ENCODE results near the gene KCNC1. TPM values are rescaled to one million over a fixed set of nuclear protein-coding genes. Genes with fewer than 3 reads are reported as not detected.

Gene KCNC1
- total and polyA plus RNA-seq, 7 donors, result 0.36 to 1.9 (median 0.48) TPM; not detected in 3

- no peaks in the 10 kb centered on the region for H3K9me3 ChIP-seq
- H3K27me3 ChIP-seq, result no peaks in the 10 kb centered on the region
- no peak overlapping the region for H3K4me3 ChIP-seq
- 92 to 95% methylated on average over 6 of the region's 6 CpGs for WGBS, 2 donors
- intact Hi-C loops (cut with DNase I), result no loop called here
- H3K27ac ChIP-seq, result no peak overlapping the region
- peak; percentile 41 for DNase-seq
- no peaks in the 10 kb centered on the region for H3K4me1 ChIP-seq
- TF ChIP-seq CTCF (IDR thresholded peaks at IDR 0.05) (no peak), POLR2A (IDR thresholded peaks at IDR 0.05) (no peak), POLR2AphosphoS5 (IDR thresholded peaks at IDR 0.05) (no peak), EP300 (IDR thresholded peaks at IDR 0.05) (no peak)
- no peaks in the 10 kb centered on the region for H3K36me3 ChIP-seq
Measured at GRCh38 chr11:17773674-17774073, 39.1 kb downstream of the KCNC1 start.

DNA sequence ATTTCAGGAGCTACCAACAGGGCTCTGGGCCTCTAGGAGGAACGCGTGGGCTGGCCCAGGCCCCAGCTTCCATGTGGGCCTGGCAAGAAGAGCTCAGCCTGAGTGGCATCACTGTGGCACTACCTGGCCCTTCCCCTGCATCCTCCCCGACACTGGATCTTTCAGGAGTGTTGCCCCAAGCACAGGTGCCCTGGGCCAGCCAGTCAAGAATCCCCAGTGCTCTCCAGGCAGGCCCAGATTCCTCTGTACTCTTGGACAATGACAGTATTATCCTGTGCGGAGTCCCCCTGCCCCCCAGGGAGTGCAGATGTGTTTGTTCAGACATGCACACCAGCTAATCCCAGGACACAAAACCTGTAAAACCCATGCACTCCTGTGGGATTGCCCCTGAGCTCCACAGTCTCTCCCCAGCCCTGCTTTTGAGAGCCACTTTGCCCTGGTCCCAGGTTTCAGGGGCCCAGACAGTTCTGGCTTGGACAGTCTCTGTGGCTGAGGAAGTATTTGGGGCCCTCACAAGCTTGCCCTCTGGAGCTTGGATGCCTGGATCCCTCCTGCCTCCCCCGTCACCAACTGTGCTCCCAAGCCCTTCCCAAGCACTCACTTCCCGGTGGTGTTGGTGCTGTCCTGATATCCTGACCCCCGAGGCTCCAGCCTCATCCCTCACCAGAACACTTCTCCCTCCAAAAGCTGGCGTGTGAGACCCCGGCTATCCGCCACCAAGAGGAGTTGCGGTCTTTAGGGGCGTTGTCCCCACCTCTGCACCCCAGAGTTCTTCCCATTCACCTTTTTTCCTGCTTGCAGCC is 39.9 kb downstream of the KCNC1 start:
- 89 to 91% methylated on average over 12 of the region's 12 CpGs for WGBS, 2 donors
- Histone ChIP-seq H3K27ac (no peak overlapping the region), H3K4me3 (no peak overlapping the region), H3K4me1 (no peaks in the 10 kb centered on the region), H3K36me3 (no peaks in the 10 kb centered on the region), H3K9me3 (no peaks in the 10 kb centered on the region), H3K27me3 (no peaks in the 10 kb centered on the region)
- no peak for TF ChIP-seq POLR2A (IDR thresholded peaks at IDR 0.05)
- DNase-seq, result peak; percentile 50
- intact Hi-C loops (cut with DNase I), result no loop called here

DNA sequence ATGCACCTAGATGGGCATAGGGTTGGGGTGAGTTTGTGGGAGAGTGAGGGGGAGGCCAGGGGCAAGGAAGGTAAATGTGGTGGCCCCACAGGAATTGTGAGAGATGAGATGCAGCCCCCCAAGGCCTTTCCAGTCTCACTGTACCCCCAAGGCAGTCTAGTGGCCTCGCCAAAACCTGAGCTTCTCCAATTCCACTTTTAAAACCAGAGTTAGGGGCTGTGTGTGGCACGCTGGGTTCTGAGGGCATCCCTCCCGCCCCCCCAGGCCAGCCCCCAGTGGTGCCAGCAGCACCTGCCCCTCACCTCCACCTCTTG is 40.4 kb downstream of the KCNC1 start:
- intact Hi-C loops (cut with DNase I), result no loop called here
- Histone ChIP-seq H3K4me1 (no peaks in the 10 kb centered on the region), H3K9me3 (no peaks in the 10 kb centered on the region), H3K27me3 (no peaks in the 10 kb centered on the region), H3K27ac (no peak overlapping the region), H3K4me3 (no peak overlapping the region), H3K36me3 (no peaks in the 10 kb centered on the region)
- 85 to 90% methylated on average over 3 of the region's 3 CpGs for WGBS, 2 donors
- no peak for TF ChIP-seq EP300 (IDR thresholded peaks at IDR 0.05)
- TF ChIP-seq POLR2AphosphoS5 (IDR thresholded peaks at IDR 0.05), result no peak
- TF ChIP-seq POLR2A (IDR thresholded peaks at IDR 0.05), result no peak
- peak; percentile 51 for DNase-seq

- Histone ChIP-seq H3K27me3 (no peaks in the 10 kb centered on the region), H3K9me3 (no peaks in the 10 kb centered on the region), H3K27ac (no peak overlapping the region), H3K36me3 (no peaks in the 10 kb centered on the region), H3K4me1 (no peaks in the 10 kb centered on the region), H3K4me3 (no peak overlapping the region)
- 89 to 92% methylated on average over 18 of the region's 18 CpGs for WGBS, 2 donors
- DNase-seq, result peak; percentile 44
- TF ChIP-seq CTCF (IDR thresholded peaks at IDR 0.05) (no peak), POLR2AphosphoS5 (IDR thresholded peaks at IDR 0.05) (no peak), POLR2A (IDR thresholded peaks at IDR 0.05) (no peak), EP300 (IDR thresholded peaks at IDR 0.05) (no peak)
- intact Hi-C loops (cut with DNase I), result no loop called here
Measured at GRCh38 chr11:17775507-17776211, 41.1 kb downstream of the KCNC1 start.

- Histone ChIP-seq H3K36me3 (no peaks in the 10 kb centered on the region), H3K27ac (no peak overlapping the region), H3K4me3 (no peak overlapping the region), H3K27me3 (no peaks in the 10 kb centered on the region), H3K4me1 (no peaks in the 10 kb centered on the region), H3K9me3 (no peaks in the 10 kb centered on the region)
- 81 to 85% methylated on average over 15 of the region's 15 CpGs for WGBS, 2 donors
- intact Hi-C loops (cut with DNase I), result no loop called here
- TF ChIP-seq EP300 (IDR thresholded peaks at IDR 0.05) (no peak), CTCF (IDR thresholded peaks at IDR 0.05) (no peak), POLR2AphosphoS5 (IDR thresholded peaks at IDR 0.05) (no peak), POLR2A (IDR thresholded peaks at IDR 0.05) (no peak)
- DNase-seq, result no peak
Measured at GRCh38 chr11:17776212-17776875, 41.8 kb downstream of the KCNC1 start.

All from sigmoid colon (tissue), 7 donors.